Left ventricle myocardium inferior (tissue), 1 donor: ENCODE results near the gene RGMB. TPM values are rescaled to one million over a fixed set of nuclear protein-coding genes. Genes with fewer than 3 reads are reported as not detected.

ENCODE experiments used
- DNase-seq: peaks from one replicate; pipeline ENCODE4 v3.0.0-alpha.2; 2020
- H3K27ac ChIP-seq: fragments of 200-600 bp; replicated peaks from 2 replicates; pipeline ENCODE4 v1.8.0; 2021
- H3K27me3 ChIP-seq: fragments of 200-600 bp; 2 replicates; pipeline ENCODE4 v1.8.0; 2021; ENCODE audit warnings: low read depth
- H3K36me3 ChIP-seq: fragments of 200-600 bp; 2 replicates; pipeline ENCODE4 v1.8.0; 2021
- H3K4me1 ChIP-seq: fragments of 200-600 bp; 2 replicates; pipeline ENCODE4 v1.8.0; 2021
- H3K4me3 ChIP-seq: fragments of 200-600 bp; 2 replicates; pipeline ENCODE4 v1.8.0; 2021; ENCODE audit warnings: mild to moderate bottlenecking, moderate library complexity
- H3K9me3 ChIP-seq: fragments of 200-600 bp; replicated peaks from 2 replicates; pipeline ENCODE4 v1.8.0; 2021
- intact Hi-C: fragments of 100-400 bp; cut with micrococcal nuclease; formaldehyde crosslinking; loops from one replicate; pipeline ENCODE4 v1.11.0; 2022
- total RNA-seq: library from RNA; stranded (reverse); fragmentation: NEBNext Ultra II Directional; extraction: Animal tissue kit (Norgen Biotek cat#: 25700); gene quantifications from one replicate; pipeline ENCODE4 v1.2.1, GENCODE V29; 2021
- TF ChIP-seq, protein P1 (sequence below): fragments of 200-600 bp; IDR thresholded peaks from 2 replicates; pipeline ENCODE4 v1.8.0; 2021; ENCODE audit warnings: antibody characterized with exemption, mild to moderate bottlenecking, borderline replicate concordance
- donor health status: DM: no; HTN: yes; CAD: no; lungs with severe emphysema.

The RGMB gene
- total RNA-seq, 1 donor from 2014 or later: 13.0 TPM

DNA sequence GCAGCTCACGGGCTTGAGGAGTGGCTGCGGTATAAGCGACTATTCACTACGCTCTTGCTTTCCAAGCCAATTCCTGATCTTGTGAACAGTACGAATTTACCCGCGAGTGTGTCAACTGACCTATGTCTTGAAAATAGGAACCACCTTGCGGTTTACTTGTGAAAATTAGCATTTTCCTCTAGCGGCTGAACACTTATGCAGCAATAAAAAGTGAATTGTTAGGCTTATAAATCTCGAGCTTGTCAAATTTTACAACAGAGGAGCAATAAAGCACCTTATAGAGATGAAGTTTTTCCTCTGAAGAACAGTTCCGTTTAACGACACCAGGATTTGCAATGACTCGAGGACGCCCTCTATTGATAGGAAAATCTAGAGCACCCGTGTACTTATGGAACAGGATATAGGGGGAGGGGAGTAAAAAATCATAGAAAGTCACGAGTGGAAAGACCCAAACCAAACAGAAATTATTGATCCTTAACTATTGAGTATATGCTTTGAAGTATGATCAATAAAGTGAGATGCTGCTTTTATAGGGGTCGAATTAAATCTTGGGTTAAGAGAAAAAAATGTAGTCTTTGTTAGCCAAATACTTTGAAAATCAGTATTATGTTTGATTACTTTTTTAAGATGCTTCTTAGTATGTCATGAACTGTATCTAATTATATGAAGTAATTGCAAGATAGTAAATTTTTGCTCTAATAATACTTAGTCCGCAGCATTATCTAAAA, 1.9 kb upstream of the RGMB start:
- no peaks in the 10 kb centered on the region for H3K27me3 ChIP-seq

DNA sequence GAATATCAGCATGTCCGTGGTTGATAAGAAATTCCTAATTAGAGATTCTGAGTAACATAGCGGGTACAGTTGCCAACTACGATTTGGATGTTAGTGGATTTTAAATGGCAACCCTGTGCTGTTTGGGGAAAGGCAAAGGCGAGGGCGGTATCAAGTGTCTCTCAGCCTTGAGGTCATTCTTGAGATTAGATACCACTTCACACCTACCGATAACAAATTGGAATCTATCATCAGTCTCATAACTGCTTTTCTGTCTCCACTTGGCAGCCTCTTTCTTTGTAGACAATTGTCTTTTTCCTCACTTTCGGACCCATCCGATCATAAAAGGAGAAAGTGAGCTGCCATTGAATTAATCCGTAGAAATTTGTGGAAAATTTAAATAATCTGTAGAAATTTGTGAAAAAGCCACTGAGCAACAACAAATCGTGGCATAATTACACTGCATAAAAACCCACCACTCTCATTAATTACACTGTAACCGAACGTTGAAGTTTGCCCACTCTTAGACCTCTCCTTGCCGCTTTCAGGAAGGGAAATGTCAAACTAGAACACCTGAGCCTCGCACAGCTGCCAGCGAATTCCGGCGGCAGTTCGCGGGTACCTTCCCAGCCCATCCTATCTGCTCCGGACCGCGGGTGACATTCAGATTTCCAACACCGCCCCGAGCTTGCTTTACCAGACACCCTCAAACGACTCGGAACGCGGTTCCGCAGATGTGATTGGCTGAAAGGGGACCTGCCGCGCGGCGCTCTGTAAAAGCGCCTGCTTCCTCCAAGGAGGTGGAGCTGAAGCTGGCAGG, 849 bp upstream of the RGMB start:
- Histone ChIP-seq H3K4me1 (peaks cover 80% of the 10 kb centered on the region), H3K9me3 (no peaks in the 10 kb centered on the region), H3K27ac (peak overlapping the region; percentile 97), H3K4me3 (peak overlapping the region; percentile 91), H3K27me3 (no peaks in the 10 kb centered on the region), H3K36me3 (no peaks in the 10 kb centered on the region)
- TF ChIP-seq, protein P1, sequence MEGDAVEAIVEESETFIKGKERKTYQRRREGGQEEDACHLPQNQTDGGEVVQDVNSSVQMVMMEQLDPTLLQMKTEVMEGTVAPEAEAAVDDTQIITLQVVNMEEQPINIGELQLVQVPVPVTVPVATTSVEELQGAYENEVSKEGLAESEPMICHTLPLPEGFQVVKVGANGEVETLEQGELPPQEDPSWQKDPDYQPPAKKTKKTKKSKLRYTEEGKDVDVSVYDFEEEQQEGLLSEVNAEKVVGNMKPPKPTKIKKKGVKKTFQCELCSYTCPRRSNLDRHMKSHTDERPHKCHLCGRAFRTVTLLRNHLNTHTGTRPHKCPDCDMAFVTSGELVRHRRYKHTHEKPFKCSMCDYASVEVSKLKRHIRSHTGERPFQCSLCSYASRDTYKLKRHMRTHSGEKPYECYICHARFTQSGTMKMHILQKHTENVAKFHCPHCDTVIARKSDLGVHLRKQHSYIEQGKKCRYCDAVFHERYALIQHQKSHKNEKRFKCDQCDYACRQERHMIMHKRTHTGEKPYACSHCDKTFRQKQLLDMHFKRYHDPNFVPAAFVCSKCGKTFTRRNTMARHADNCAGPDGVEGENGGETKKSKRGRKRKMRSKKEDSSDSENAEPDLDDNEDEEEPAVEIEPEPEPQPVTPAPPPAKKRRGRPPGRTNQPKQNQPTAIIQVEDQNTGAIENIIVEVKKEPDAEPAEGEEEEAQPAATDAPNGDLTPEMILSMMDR: no peak
- peak; percentile 68 for DNase-seq
- intact Hi-C loops: no loop called here

More for the DNA sequence above, 1.9 kb upstream of the RGMB start:
- H3K27ac ChIP-seq: peak overlapping the region; percentile 73
- peaks cover 78% of the 10 kb centered on the region for H3K4me1 ChIP-seq
- intact Hi-C loops: no loop called here
- no peaks in the 10 kb centered on the region for H3K36me3 ChIP-seq
- DNase-seq: no peak
- no peaks in the 10 kb centered on the region for H3K9me3 ChIP-seq
- TF ChIP-seq, protein P1: peak; percentile 97
- peak overlapping the region; percentile 78 for H3K4me3 ChIP-seq

DNA sequence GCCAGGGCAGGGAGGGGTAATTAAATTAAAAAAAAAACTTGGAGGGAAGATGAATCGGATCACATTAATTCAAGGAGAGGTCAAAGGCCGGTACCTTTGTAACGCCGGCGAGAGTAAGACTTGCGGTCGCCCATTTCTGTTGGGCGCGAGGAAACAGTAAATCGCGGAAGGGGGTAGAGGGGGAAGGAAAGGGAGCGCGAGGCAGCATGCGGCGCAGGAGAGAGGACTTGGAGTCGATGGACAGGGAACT, 324 bp upstream of the RGMB start:
- peaks cover 76% of the 10 kb centered on the region for H3K4me1 ChIP-seq
- H3K27me3 ChIP-seq: no peaks in the 10 kb centered on the region
- intact Hi-C loops: no loop called here
- H3K4me3 ChIP-seq: peak overlapping the region; percentile 91
- peak overlapping the region; percentile 97 for H3K27ac ChIP-seq
- H3K9me3 ChIP-seq: no peaks in the 10 kb centered on the region
- no peak for DNase-seq
- no peaks in the 10 kb centered on the region for H3K36me3 ChIP-seq
- TF ChIP-seq, protein P1: no peak

DNA sequence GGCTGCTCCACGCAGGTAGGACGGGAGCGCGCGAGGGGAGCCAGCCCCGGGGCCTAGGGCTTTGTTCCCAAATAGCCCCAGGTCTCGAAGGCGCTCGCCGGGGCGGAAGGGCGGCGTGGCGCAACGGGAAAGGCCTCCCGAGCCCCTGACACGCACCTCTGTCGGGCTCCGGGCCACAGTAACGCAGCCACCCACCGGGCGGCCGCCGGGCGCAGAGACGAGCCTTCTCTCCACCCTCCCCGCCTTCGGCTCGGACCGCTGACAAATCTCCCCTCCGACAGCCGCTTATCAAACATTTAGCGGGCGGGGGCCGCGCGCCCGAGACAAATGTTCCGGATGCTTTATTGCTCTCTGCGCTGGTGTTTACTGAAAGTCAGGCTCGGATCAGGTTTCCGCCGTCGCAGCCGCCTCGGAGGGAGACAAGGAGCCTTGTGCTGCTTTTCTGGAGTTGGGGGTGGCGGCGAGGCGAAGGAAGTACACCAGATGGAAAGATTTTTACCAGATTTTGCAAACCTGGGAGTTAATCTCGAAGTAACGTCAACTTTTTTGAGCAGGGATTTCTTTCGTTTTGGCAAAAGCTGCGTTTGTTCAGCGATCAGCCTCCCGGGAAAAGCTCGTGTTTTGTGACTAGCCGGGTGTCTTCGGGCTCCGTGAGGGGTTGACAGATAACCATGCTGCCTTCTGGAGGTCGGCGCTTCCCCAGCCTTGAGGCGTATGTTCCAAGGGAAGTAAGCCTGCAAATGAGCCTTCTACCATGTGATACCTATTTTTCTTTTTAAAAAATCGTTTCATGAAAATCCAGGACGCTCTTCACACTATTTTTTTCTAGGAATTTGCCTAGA, 950 bp downstream of the RGMB start:
- Histone ChIP-seq H3K4me3 (peak overlapping the region; percentile 91), H3K36me3 (no peaks in the 10 kb centered on the region), H3K4me1 (peaks cover 74% of the 10 kb centered on the region), H3K27ac (peak overlapping the region; percentile 97), H3K27me3 (no peaks in the 10 kb centered on the region), H3K9me3 (no peaks in the 10 kb centered on the region)
- peak; percentile 52 for DNase-seq
- TF ChIP-seq, protein P1: no peak
- intact Hi-C loops: no loop called here

DNA sequence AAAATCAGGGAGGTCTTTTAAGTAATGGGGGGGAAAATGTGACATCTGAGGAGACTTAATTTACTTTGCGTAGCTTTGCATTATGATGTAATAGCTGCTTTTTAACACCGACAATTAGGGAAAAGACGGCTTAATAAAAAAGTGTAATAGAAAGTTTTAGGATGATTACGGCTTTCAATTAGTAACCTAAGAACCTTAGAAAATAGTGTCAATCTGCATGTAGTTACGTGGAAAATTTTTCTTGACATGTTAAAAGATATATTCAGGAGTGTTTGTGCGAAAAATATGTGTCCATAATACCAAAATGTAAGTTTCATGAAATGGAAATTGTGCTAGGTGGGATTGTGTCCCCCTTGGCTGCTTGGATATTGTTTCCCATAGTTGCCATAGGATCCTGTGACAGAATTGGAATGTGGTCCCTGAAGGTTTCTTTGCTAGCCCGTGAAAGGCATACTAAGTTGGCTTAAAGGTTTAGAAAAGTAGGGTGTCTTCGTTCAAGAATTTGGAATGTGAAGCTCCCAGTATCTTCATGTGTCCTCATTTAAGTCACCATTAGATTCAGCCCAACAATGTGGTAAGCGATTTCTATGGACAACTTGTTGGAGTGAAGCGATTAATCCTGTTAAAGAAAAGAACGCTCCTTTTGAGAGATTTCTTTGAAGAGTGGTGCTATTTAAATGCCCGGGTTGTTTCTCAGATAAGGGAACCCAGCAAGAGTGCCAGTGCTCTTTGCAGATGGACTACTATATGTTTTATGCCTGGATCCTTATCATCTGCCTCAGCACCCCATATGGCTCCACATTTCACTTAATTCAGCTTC, 2.0 kb downstream of the RGMB start:
- Histone ChIP-seq H3K27me3 (no peaks in the 10 kb centered on the region), H3K4me3 (peak overlapping the region; percentile 91), H3K9me3 (no peaks in the 10 kb centered on the region), H3K4me1 (peaks cover 74% of the 10 kb centered on the region), H3K36me3 (no peaks in the 10 kb centered on the region), H3K27ac (peak overlapping the region; percentile 97)
- intact Hi-C loops: no loop called here
- TF ChIP-seq, protein P1: no peak
- no peak for DNase-seq
